GM19467 (cell line): ENCODE results near the gene CCDC40.
"Not testable (repeated sequence)": the region's sequence is repeated elsewhere in the genome, so short reads cannot be mapped to it uniquely, and the experiment has no call there.

ENCODE experiments used
- ATAC-seq: cut with Tn5 transposase; IDR thresholded peaks from one replicate; pipeline ENCODE4 v1.9.1; 2021; ENCODE audit warnings: mild to moderate bottlenecking, moderate library complexity; ENCODE audit not compliant: unreplicated experiment

CCDC40 gene

GRCh38 chr17:80045703-80046102 is 9.3 kb downstream of the CCDC40 start:
- ATAC-seq = no peak

- ATAC-seq = not testable (repeated sequence)
Measured at GRCh38 chr17:80046709-80047108, 10.3 kb downstream of the CCDC40 start.

GRCh38 chr17:80047176-80047575 is 10.7 kb downstream of the CCDC40 start:
- ATAC-seq = no peak

DNA sequence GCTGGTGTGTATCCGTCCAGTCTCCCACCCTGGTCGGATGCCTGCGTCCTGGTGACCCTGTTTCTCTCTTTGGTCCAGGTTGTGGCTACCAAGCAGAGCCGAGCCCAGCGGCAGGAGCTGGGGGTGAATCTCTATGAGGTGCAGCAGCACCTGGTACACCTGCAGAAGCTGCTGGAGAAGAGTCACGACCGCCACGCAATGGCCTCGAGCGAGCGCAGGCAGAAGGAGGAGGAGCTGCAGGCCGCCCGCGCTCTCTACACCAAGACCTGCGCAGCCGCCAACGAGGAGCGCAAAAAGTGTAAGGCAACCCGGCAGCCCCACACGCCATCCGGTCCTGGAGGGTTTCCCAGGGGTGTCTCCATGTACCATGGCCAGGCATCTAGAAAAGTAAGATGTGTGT is 13.5 kb downstream of the CCDC40 start:
- no peak for ATAC-seq

- ATAC-seq = no peak
Measured at GRCh38 chr17:80050706-80051105, 14.3 kb downstream of the CCDC40 start.

DNA sequence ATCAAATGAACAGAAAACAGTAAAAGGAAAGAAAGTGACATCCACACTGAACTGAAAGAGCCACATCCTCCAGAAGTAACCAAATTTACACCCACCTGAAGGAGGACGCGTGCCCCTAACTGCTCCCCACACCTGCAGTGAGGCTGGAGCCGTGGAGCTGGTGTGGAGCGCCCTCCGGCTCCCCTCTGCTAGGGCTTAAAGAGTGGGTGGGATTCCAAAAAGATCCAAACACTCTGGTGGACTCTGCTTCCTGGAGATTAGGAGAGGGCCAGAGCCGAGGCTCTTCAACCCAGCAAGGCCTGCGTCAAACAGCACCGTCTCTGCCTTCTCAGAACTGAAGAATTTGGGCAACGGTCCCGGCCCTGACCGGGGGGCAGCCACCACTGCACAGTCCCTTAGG is 15.2 kb downstream of the CCDC40 start:
- no peak for ATAC-seq

DNA sequence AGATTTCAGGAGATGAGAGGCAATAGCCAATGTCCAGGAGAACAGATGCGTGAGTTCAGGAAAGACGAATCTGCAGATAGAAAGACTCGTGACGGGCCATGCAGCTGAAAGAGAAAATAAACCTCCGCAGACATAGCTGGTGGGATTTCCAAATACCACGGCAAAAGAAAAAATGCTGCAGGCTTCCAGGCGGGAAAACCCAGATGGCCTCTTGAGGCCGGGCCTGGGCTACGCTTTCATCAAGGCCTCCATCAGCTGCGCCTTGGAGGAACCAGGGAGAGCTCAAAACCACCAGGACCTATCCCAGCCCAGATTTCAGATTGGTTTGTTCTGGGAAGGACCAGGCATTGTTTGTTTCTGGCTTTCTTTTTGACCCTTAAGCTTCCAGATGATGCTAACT is 16.7 kb downstream of the CCDC40 start:
- ATAC-seq = no peak

GRCh38 chr17:80055597-80055996 is 19.2 kb downstream of the CCDC40 start:
- no peak for ATAC-seq

- no peak for ATAC-seq
Measured at GRCh38 chr17:80058311-80058955, 22.0 kb downstream of the CCDC40 start.

DNA sequence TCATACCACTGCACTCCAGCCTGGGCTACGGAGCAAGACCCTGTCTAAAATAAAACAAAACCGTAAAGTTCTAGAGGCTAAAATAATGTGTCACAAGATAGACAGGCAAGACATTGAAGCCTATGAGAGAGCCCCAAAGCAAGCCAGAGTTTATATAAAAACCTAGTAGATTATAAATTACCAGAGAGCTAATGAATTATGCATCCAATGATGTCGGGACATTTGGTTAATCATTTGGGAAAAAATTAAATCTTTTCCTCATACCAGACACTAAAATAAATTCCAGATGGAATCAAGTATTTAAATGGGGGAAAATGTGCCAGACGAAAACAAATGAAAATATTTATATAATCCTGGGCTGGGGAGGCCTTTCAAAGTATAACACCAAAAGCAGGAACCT is 24.2 kb downstream of the CCDC40 start:
- no peak for ATAC-seq

DNA sequence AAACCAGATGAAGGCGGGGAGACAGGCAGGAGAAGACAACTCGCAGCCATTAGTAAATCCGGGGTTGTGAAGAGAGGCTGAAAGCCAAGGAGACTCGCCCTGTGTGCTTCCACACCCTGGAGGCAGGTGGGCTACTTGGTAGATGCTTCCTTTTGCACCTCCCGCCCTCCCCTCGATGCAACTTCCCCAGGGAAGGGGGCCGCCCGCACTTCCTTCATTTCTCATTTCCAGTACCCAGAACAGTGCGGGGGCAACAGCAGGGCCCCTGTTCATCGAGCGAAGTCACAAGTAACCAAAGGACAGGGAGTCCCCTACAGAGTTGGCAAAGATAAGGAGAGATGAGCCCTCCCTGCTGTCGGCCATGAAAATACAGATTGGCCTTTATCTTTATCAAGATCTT is 25.0 kb downstream of the CCDC40 start:
- no peak for ATAC-seq

GRCh38 chr17:80063830-80064585 is 27.6 kb downstream of the CCDC40 start:
- no peak for ATAC-seq

- no peak for ATAC-seq
Measured at GRCh38 chr17:80064696-80065095, 28.3 kb downstream of the CCDC40 start.

DNA sequence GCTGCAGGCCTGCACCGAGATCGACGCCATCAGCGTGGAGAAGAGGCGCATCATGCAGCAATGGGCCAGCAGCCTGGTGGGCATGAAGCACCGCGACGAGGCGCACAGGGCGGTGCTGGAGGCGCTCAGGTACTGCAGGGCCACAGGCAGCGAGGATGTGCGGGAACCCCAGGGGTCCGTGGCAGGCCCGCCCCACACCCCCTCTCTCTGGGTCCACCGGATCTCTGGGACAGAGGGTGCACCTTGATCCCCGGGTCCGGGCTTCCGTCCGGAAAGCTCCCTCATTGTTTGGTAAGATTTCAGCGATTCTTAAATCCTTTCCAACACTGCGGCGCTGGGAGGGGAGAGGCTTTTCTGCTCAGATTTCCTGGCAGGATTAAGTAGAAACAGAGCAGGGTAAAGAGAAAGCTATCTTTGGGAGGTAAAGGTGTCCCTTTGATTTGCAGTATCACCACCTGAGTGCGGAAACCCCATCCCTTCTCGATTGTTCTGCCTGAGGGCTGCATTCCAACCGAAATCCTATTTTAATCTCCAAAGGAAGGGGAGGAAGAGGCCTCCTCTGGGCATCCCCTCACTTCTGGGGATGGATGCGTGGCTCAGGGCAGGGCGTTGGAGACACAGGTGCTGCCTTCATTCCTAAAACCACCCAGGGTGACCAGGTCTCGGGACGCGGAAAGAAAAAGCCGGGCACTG is 29.2 kb downstream of the CCDC40 start:
- no peak for ATAC-seq

DNA sequence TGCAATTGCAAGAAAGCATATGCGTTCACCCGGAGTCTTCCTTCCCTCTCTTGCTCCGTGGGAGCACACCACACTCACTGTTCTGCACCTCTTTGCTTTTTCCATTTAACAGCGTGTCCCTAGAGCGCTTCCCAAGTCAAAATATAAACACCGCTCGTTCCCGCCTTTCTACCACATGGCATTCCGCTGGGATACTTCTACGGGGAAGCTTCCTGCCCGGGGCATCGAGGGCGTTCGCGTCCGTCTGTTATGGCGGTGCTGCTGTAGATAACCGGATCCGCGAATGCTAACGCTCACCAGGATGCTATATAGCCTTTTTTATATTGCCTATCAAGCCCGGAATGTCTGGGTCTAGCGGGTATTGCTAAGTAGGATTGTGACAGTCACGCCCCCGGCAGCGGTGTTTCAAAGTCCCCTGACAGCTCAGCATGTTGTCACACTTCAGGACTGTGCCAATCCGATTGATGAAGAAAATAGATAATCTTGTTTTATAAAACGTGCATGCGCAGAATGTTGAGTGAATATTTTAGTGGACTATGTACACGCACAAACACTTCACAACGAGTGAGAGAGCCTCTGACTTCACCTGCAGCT is 31.0 kb downstream of the CCDC40 start:
- ATAC-seq = no peak

DNA sequence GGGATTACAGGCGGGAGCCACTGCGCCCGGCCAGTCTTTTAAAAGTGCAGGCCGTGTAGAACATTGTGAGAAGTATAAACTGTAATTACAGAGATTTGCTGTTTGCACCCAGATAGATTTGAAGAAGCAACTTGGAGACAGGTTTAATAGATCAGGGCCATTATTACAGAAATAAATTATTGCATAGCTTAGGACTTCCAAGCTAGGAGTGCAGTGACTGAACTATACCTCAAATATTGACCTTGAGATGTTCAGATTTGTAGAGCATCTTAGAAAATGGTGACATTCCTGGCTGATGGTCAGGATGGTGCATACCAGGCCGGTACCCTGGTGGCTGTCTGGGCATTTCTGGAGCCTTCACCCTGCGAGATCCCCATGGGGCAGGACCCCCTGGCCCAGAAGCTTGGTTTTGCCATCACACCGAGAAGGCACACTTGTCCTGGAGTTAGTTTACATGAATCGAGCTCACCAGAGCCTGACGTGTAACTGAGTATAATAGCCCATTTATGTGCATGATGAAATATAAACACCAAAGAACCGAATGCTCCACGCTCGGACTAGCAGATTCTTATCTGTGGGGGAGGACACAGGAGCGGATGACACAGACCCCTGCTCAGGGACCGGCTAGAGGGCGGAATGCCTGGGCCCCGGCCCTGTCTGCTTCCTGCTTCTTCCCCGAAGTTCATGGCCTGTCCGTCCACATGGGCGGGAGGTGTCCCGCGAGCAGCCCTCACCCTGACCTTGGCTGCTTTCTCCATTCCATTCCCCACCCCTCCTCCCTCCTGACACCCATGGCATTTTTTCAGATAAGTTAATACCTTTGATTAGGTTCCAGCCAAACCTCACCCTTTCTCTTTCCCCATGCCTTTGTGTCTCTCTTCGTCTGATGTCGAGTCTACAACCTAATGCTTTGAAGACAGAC is 32.1 kb downstream of the CCDC40 start:
- no peak for ATAC-seq

DNA sequence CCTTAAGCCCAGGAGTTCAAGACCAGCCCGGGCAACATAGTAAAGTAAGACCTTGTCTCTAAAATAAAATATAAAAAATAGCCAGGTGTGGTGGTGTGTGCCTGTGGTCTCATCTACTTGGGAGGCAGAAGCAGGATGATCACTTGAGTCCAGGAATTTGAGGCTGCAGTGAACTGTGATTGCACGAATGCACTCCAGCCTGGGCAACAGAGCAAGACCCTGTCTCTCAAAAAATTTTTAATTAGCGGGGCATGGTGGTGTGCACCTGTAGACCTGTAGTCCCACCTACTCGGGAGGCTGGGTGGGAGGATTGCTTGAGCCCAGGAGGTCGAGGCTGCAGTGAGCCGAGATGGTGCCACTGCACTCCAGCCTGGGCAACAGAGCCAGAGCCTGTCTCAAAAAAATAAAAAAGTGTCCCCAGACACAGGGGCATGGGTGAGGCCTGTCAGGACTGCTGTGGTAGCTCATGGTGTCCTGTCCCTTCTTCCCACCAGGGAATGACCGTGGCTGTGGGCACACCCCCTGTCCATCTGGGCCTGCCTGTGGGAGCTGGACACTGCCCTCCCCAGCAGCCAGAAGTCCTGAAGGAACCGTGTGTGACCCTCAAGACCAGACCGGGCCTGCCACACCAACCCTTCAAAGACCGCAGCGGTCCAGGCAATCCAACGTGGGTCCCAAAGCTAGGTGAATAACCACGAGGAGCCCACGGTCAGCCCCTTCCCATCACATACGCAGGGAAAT is 34.1 kb downstream of the CCDC40 start:
- no peak for ATAC-seq

GRCh38 chr17:80071116-80071841 is 34.8 kb downstream of the CCDC40 start:
- ATAC-seq = no peak

GRCh38 chr17:80072410-80072809 is 36.0 kb downstream of the CCDC40 start:
- ATAC-seq = no peak
